ENCODE data around the gene PDE3A.

GRCh38 chr12:20631711-20632110 lies 263.4 kb downstream of the PDE3A start:
- TF ChIP-seq EZH2 (optimal IDR thresholded peaks at IDR 0.05; ENCODE audit: low read depth, low read length) (no peak), CTCF (IDR thresholded peaks at IDR 0.05; ENCODE audit: low read length) (no peak)
